ENCODE results near the gene TRIM8. TPM values are rescaled to one million over a fixed set of nuclear protein-coding genes. Genes with fewer than 3 reads are reported as not detected.

TRIM8 gene
- total RNA-seq, 1 donor from 2014 or later: 117 TPM

DNA sequence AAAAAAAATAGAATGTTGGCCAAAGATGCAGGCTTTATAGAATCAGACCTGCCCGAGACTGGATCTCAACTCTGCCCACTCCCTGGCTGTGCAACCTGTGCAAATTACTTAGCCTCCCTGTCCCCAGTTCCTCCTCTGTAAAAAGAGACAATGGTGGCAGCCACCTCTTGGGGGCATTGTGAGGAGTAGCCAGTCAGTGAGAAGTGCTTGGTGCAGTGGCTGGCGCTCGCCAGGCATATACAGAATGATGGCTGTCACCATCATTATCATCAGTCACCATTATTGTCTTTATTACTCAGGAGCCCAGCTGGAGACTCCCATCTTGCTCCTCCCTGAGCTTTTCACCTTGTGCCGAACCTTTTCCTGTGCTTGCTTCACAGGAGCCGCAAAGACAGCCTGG, 29.4 kb upstream of the TRIM8 start:
- DNase-seq: no peak
- intact Hi-C loops (cut with micrococcal nuclease): no loop called here
- ATAC-seq: no peak

DNA sequence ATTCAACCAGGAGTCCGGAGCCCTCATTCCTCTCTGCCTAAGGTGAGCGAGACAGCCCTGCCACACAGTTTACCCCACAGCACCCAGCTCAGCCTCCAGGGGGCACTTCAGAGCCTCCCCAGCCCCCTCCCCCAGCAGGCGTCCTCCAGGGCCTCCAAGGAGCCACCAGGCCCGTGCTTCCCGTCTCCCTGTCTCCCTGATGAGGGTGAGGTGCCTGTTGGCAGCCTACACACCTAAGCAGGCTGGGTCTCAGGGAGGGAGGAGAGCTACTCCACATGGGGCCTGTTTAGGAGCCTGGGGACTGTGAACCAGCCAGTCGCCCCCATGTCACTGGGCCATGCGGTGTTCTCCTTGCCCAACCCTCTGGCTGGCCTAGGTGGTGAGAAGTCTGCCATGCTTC, 28.9 kb upstream of the TRIM8 start:
- ATAC-seq (no peak), DNase-seq (no peak)
- intact Hi-C loops (cut with micrococcal nuclease): no loop called here

DNA sequence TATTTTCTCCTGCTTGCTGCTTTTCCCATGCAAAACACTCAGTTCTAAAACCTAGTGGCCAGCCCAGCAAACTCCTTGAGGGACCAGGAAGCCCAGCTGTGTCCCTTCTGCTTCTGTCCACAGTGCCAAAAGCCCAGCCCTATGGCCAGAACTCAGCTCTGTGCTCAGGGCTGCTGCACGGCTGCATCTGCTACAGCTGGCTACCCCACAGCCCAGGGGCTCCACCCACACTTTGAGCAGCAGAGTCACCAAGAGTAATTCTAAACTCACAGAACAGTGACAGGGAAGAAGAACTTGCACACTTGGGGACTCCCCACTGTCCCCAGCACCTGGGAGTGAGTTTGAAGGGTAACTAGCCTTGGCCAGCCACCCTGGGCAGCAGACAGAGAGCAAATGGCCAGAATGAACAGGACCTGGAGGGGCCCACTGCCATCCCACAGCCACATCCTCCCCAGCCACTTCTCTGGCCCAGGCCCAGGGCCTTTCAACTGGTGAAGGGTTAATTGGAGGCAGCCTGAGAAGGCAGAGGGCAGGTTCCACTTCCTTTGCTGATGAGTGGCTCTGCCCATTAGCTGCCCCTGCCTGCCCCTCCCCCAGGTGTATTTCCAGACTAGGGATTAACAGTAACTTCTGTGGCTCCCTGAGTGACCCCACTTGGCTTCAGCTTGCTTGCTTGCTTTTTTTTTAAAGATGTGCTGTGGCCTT, 28.1 kb upstream of the TRIM8 start:
- ATAC-seq: peak; percentile 70

GRCh38 chr10:102617041-102617440, 27.2 kb upstream of the TRIM8 start:
- intact Hi-C loops (cut with micrococcal nuclease): no loop called here
- no peak for DNase-seq
- ATAC-seq: no peak

More for the DNA sequence above, 28.1 kb upstream of the TRIM8 start:
- DNase-seq: peak; percentile 86
- intact Hi-C loops (cut with micrococcal nuclease): no loop called here

GRCh38 chr10:102617816-102618215, 26.5 kb upstream of the TRIM8 start:
- DNase-seq: no peak
- intact Hi-C loops (cut with micrococcal nuclease): no loop called here
- ATAC-seq: no peak

- DNase-seq (no peak), ATAC-seq (peak; percentile 3)
- intact Hi-C loops (cut with micrococcal nuclease): no loop called here
These were observed 24.8 kb upstream of the TRIM8 start for GRCh38 chr10:102619281-102619981.

DNA sequence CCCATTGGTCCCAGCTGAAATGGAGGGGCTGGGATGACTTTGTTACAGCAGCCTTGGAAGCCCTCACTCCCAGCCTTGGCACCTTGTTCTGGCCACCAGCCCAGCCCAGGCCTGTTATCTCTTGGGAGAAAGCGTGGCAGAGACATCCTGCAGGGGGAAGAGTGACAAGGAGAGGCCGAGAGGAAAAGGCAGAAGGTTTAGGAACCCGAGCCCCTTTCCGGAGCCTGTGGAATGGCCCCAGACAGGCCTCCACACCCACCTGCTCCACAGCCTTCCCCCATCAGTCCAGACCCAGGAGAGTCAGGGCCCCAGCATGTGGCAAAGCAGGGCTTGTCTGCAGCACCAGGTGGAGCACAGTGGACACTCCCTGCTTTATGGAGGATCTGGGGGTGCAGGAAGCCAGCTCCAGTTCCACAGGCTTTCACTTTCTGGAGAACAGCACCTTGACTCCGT, 24.1 kb upstream of the TRIM8 start:
- peak; percentile 88 for DNase-seq
- ATAC-seq: peak; percentile 74
- intact Hi-C loops (cut with micrococcal nuclease): no loop called here

DNA sequence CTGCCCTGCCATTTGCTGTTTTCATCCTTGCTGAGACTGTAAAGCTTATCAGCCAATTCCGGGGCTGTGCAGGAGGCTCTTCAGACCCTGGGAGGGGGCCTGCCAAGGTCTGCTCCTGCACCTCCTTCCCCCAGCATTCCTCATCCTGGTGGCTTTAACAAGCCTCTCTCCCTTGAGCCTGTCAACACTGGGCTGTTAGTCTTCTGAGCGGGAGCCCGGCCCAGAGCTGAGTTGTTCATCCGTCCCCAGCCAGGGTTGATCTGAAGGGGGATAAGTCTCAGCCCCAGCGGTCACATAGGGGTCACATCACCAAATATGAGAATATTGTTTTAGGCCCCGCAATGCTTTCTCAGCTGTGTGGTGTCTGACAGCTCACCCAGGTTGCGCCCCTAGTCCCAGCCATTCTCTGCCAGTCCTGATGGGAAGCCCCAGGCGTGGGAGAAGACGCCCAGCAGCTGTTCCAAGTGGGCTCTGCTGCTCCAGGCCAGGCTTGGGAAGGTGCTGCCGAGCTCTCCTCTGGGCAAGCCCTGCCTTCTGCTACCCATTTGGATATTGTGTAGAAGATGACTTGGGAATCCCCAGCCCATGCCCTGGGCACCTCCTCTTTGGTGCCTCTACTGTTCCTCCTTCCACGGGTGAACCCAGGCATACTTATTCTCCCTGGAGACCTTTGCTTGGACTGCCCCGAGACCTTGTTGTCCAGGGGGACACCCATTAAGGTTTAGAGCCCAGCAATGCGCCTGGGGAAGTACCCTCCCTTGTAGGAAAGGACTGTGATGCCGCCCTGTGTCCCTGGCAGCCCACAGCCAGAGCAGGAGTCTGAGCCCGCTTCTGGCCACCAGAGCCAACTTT, 23.5 kb upstream of the TRIM8 start:
- DNase-seq (peak; percentile 73), ATAC-seq (peak; percentile 67)
- intact Hi-C loops (cut with micrococcal nuclease): no loop called here

- DNase-seq (no peak), ATAC-seq (no peak)
- intact Hi-C loops (cut with micrococcal nuclease): no loop called here
These were observed 22.6 kb upstream of the TRIM8 start for GRCh38 chr10:102621443-102622325.

DNA sequence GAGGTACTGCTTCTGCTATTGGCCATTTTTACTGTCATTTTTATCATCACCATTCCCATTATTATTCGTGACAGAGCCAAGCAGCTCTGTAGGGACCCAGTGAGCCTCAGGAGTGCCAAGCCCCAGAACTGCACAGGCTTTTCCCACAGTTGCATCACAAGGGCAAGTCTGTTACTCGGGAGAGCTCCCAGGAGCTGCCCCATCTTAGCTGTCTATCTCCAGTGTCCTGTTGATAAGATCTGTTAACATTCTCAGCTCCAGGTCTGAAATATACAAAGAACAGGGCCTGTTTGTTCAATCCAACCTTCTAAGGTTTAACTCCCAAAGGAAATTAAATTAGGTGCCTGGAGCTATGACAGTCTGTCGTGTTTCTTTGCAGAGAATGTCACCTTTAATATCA, 20.2 kb upstream of the TRIM8 start:
- intact Hi-C loops (cut with micrococcal nuclease): no loop called here
- ATAC-seq (no peak), DNase-seq (no peak)

GRCh38 chr10:102624751-102625645, 19.3 kb upstream of the TRIM8 start:
- intact Hi-C loops (cut with micrococcal nuclease): no loop called here
- DNase-seq: no peak
- no peak for ATAC-seq

DNA sequence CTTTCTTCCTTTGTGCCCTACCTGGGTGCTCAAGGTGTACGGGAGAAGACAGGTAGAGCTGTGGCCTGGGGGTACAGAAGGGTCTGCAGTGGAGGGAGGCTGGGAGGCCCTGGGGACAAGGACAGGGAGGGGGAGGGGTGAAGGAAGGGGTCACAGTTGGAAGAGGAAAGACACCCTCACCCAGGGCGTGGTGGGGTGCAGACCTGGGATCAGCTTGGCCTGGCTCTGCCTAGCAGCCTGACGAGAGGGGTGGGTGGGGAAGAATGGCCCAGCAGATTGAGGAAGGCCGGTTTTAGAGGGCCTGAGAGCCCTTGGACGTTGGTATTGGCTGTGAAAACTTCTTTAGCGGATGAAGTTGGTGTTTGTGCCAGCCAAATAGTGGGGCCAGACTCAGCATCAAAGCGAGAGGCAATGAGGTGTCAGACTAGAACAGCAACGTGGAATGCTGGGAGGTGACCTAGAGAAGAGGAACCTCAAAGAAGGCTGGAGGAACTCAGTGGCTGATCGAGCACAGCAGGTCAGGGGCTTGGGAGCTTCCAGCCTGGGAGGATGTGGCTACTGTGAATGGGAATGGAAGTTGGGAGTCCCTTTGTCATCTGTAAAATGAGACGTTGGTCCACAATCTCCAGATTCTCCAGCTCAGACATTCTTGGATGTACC, 18.1 kb upstream of the TRIM8 start:
- no peak for ATAC-seq
- no peak for DNase-seq
- intact Hi-C loops (cut with micrococcal nuclease): no loop called here

DNA sequence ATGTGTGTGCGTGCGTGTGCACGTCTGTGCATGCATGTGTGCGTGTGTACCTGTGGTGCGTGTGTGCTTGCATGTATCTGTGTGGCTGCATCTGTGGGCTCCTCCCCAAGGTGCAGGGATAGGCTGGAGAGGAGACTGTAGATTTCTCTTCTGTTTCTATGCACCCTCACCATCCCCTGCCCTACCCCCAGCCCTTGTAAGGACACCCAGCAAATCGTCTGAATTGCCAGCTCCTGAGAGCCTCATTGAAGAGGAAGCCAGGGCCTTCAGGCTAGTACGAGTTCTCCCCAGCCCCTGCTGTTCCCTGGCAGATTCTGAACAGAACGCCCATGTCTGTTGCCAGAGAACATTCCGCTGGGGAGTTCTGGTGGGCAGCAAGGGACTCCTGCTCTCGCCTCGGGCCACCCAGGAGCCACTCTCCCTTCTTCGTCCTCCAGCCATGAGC, 17.0 kb upstream of the TRIM8 start:
- DNase-seq: peak; percentile 49

GRCh38 chr10:102627736-102628293, 16.5 kb upstream of the TRIM8 start:
- peak; percentile 42 for ATAC-seq
- intact Hi-C loops (cut with micrococcal nuclease): no loop called here
- peak; percentile 55 for DNase-seq

More for the DNA sequence above, 17.0 kb upstream of the TRIM8 start:
- peak; percentile 22 for ATAC-seq
- intact Hi-C loops (cut with micrococcal nuclease): no loop called here

GRCh38 chr10:102628451-102628911, 15.8 kb upstream of the TRIM8 start:
- ATAC-seq (peak; percentile 59), DNase-seq (peak; percentile 89)
- intact Hi-C loops (cut with micrococcal nuclease): no loop called here

- DNase-seq: no peak
- ATAC-seq: no peak
- intact Hi-C loops (cut with micrococcal nuclease): no loop called here
These were observed 14.3 kb upstream of the TRIM8 start for GRCh38 chr10:102629661-102630614.

Measured in left ventricle myocardium superior (tissue), 1 donor.